Gastrocnemius medialis (tissue), 4 donors: Measurements from ENCODE around the gene MTHFSD. TPM values are rescaled to one million over a fixed set of nuclear protein-coding genes. Genes with fewer than 3 reads are reported as not detected.

ENCODE experiments used
- ATAC-seq, 2 donors: fragments of 150-250 bp; one replicate each; pipeline ENCODE4 v1.9.1; 2016
- DNase-seq, 2 donors: peaks; one replicate each; pipeline ENCODE4 v3.0.0-alpha.2; 2019
- H3K27ac ChIP-seq, 4 donors: fragments of 200-600 bp; sonication (generic); 1 replicate in 1 of 4; 2 replicates in 3 of 4; pipeline ENCODE4 v1.5.1; 2016 to 2018; ENCODE audit warnings: mild to moderate bottlenecking in 2 of 4, moderate library complexity in 1 of 4
- H3K27me3 ChIP-seq, 3 donors: fragments of 200-600 bp; sonication (generic) in 2 of 3; 1 replicate in 1 of 3; 2 replicates in 2 of 3; pipeline versions ENCODE4 v1.5.1 to v1.6.0; 2016 to 2019; ENCODE audit warnings: mild to moderate bottlenecking in 1 of 3, moderate library complexity in 1 of 3
- H3K36me3 ChIP-seq, 2 donors: fragments of 200-600 bp; sonication (generic) in 1 of 2; one replicate each; pipeline ENCODE4 v1.5.1; 2017 to 2018
- H3K4me1 ChIP-seq, 2 donors: fragments of 200-600 bp; sonication (generic) in 1 of 2; one replicate each; pipeline ENCODE4 v1.5.1; 2016 to 2017; ENCODE audit warnings: mild to moderate bottlenecking in 2 of 2
- H3K4me3 ChIP-seq, 4 donors: fragments of 200-600 bp; sonication (generic) in 3 of 4; 1 replicate in 1 of 4; 2 replicates in 3 of 4; pipeline ENCODE4 v1.5.1; 2016 to 2019; ENCODE audit warnings: mild to moderate bottlenecking in 2 of 4
- H3K9me3 ChIP-seq, 3 donors: fragments of 200-600 bp; sonication (generic) in 2 of 3; 1 replicate in 1 of 3; 2 replicates in 2 of 3; pipeline ENCODE4 v1.5.1; 2016 to 2019
- POLR2A ChIP-seq, 2 donors: fragments of 450-650 bp; IDR thresholded peaks; one replicate each; pipeline ENCODE4 v1.6.1; 2017; ENCODE audit warnings: antibody characterized with exemption in 2 of 2, mild to moderate bottlenecking in 2 of 2, moderate library complexity in 2 of 2
- in situ Hi-C, 4 donors: fragments of 200-750 bp; cut with MboI; loops; one replicate each; pipeline versions ENCODE4 v1.15.0 to v1.8.0; 2017; ENCODE audit warnings: low sequenced_read_pairs in 4 of 4
- intact Hi-C: fragments of 100-400 bp; cut with DNase I; formaldehyde crosslinking; loops from one replicate; pipeline ENCODE4 v1.15.1; 2023; ENCODE audit warnings: low total_unique reads
- total RNA-seq, 4 donors: library from RNA; depleted of rRNA; stranded (reverse); fragments of >200 nt; gene quantifications; one replicate each; pipeline versions ENCODE4 v1.1.0 to v1.2.3, GENCODE V29; 2016
- TF ChIP-seq, protein P1 (sequence below), 5 experiments: fragments of 450-650 bp in 3 of 5; fragments of 200-600 bp in 2 of 5; sonication (generic) in 2 of 5; IDR thresholded peaks in 4 of 5; conservative IDR thresholded peaks in 1 of 5; 1 replicate in 4 of 5; 2 replicates in 1 of 5; pipeline ENCODE4 v1.5.1; 2016 to 2019; ENCODE audit warnings: antibody characterized with exemption in 5 of 5, mild to moderate bottlenecking in 3 of 5, moderate library complexity in 3 of 5

The MTHFSD gene
- total RNA-seq, 4 donors from 2014 or later: 10.9 to 31.2 (median 16.0) TPM

DNA sequence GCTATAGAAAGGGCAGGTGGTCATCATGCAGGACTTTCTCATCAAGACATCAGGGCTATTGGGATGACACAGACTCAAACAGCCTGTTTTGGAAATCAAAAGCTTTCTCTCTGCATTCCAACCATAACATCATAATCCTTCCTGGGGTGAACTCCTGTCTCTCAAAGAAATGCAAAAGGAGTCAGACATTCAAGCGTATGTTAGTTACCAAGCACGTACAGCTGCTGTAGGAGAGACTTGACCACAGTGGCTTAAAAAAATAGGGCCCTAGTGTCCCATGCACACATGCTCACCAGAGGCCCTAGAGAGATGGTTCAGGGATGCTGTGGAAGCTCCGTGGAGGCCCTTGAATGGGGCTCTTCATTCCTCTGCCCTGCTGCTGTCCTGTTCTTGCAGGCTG lies 69.3 kb downstream of the MTHFSD start:
- intact Hi-C loops (no loop called here), in situ Hi-C loops (no loop called here)
- Histone ChIP-seq H3K36me3 (no peaks in the 10 kb centered on the region), H3K4me3 (no peak overlapping the region), H3K27ac (no peak overlapping the region), H3K9me3 (peaks cover 0 to 11% (median 0%) of the 10 kb centered on the region in 3 donors), H3K4me1 (no peaks in the 10 kb centered on the region), H3K27me3 (peaks cover 48 to 72% (median 52%) of the 10 kb centered on the region in 3 donors)
- ATAC-seq (no peak), DNase-seq (no peak)
- TF ChIP-seq, protein P1, sequence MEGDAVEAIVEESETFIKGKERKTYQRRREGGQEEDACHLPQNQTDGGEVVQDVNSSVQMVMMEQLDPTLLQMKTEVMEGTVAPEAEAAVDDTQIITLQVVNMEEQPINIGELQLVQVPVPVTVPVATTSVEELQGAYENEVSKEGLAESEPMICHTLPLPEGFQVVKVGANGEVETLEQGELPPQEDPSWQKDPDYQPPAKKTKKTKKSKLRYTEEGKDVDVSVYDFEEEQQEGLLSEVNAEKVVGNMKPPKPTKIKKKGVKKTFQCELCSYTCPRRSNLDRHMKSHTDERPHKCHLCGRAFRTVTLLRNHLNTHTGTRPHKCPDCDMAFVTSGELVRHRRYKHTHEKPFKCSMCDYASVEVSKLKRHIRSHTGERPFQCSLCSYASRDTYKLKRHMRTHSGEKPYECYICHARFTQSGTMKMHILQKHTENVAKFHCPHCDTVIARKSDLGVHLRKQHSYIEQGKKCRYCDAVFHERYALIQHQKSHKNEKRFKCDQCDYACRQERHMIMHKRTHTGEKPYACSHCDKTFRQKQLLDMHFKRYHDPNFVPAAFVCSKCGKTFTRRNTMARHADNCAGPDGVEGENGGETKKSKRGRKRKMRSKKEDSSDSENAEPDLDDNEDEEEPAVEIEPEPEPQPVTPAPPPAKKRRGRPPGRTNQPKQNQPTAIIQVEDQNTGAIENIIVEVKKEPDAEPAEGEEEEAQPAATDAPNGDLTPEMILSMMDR (IDR thresholded peaks at IDR 0.05 in 4 of 5, conservative IDR thresholded peaks at IDR 0.05 in 1 of 5): no peak
- no peak for TF ChIP-seq POLR2A (IDR thresholded peaks at IDR 0.05)

DNA sequence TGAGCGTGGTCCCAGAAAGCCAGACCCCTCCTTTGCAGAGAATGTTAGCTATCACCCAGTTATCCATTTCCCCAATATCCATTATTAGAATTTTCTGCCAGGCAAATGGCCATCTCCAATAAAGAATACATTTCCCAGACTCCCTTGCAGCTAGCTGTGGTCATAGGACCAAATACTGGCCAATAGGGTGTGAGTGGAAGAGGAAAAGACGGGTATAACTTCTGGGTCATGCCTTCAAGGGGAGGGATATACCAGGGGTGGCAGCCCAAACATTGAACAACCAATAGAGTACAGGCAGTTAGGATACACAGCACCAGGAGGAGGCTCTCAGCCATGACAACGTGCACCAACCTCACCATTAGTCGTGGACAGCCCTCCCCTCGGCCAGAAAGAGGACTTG lies 70.8 kb downstream of the MTHFSD start:
- Histone ChIP-seq H3K9me3 (peaks cover 0 to 11% (median 0%) of the 10 kb centered on the region in 3 donors), H3K27me3 (peaks cover 43 to 69% (median 50%) of the 10 kb centered on the region in 3 donors), H3K4me1 (no peaks in the 10 kb centered on the region), H3K4me3 (no peak overlapping the region), H3K27ac (no peak overlapping the region), H3K36me3 (no peaks in the 10 kb centered on the region)
- in situ Hi-C loops (no loop called here), intact Hi-C loops (no loop called here)
- no peak for TF ChIP-seq POLR2A (IDR thresholded peaks at IDR 0.05)
- TF ChIP-seq, protein P1 (IDR thresholded peaks at IDR 0.05 in 4 of 5, conservative IDR thresholded peaks at IDR 0.05 in 1 of 5): no peak
- DNase-seq (no peak), ATAC-seq (no peak)

DNA sequence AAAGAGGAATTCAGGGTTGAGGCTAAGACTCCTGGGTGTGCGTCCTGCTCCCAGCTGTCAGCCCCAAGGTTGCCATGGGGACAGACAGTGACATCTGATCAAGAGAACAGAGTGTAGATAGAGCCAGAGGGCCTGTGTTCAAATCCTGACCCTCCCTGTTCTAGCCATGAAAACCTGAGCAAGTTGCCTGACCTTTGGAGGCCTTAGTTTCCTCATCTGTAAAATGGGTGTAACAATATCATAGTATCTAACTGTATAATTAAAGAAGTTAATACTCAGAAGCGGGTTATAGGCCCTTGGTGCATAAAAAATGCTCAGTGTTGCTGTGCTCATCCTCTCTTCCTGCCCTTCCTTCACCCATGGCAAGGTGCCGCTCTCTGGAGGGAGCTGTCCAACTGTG lies 73.4 kb downstream of the MTHFSD start:
- in situ Hi-C loops (no loop called here), intact Hi-C loops (no loop called here)
- no peak overlapping the region for H3K4me3 ChIP-seq
- H3K36me3 ChIP-seq: no peaks in the 10 kb centered on the region
- DNase-seq (no peak), ATAC-seq (no peak)
- H3K9me3 ChIP-seq: peaks cover 0 to 11% (median 0%) of the 10 kb centered on the region in 3 donors
- H3K27ac ChIP-seq: no peak overlapping the region
- H3K4me1 ChIP-seq: no peaks in the 10 kb centered on the region
- no peak for TF ChIP-seq POLR2A (IDR thresholded peaks at IDR 0.05)
- TF ChIP-seq, protein P1 (IDR thresholded peaks at IDR 0.05 in 4 of 5, conservative IDR thresholded peaks at IDR 0.05 in 1 of 5): no peak
- H3K27me3 ChIP-seq: peaks cover 46 to 75% (median 55%) of the 10 kb centered on the region in 3 donors

DNA sequence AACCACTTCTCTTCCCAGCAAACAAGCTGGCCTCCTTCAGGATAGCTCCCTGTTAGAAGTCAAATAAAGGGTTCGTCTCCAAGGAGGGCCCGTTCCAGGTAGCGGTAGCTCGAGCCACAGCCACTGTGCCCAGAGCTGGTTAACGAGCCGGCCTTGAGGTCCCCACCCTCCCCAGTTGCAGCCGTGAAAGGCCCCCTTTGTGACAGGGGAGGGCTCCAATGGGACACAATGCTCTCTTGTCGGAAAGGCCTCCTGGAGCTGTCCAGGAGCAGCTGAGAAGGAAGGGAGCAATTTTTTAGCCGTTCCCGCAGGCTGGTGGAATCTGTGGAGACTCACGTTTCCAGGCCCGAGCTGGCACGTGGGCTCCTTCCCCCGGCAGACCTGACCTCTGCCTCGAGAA lies 74.6 kb downstream of the MTHFSD start:
- Histone ChIP-seq H3K4me3 (no peak overlapping the region), H3K36me3 (no peaks in the 10 kb centered on the region), H3K27ac (no peak overlapping the region), H3K9me3 (peaks cover 0 to 11% (median 0%) of the 10 kb centered on the region in 3 donors), H3K4me1 (no peaks in the 10 kb centered on the region), H3K27me3 (peaks cover 38 to 81% (median 48%) of the 10 kb centered on the region in 3 donors)
- in situ Hi-C loops (no loop called here), intact Hi-C loops (no loop called here)
- TF ChIP-seq, protein P1 (IDR thresholded peaks at IDR 0.05 in 4 of 5, conservative IDR thresholded peaks at IDR 0.05 in 1 of 5): no peak
- no peak for TF ChIP-seq POLR2A (IDR thresholded peaks at IDR 0.05)
- no peak for ATAC-seq
- no peak for DNase-seq

Other genes starting within 250 kb of the MTHFSD start
- under 1 TPM in 2 of 4 donors, not detected in 2; 0.07 to 0.10 TPM for gene FOXF1, start 44.7 kb downstream of the MTHFSD start, total RNA-seq
- gene FOXC2, start 11.6 kb upstream of the MTHFSD start, total RNA-seq: 1 to 10 TPM in 1 of 4 donors, under 1 TPM in 3; 0.17 to 1.0 (median 0.29) TPM
- gene FOXL1, start 23.3 kb upstream of the MTHFSD start, total RNA-seq: 1 to 10 TPM; 2.0 to 5.9 (median 3.3) TPM